NCI-H2196 treated with DMSO at 0.1 percent for 48 hours (cell line): ENCODE measurements around the gene ITGAE.

ENCODE experiments used
- DNase-seq: peaks from one replicate; lab custom pipeline; 2025; ENCODE audit not compliant: unreplicated experiment; lab: John Stamatoyannopoulos, UW

ITGAE gene

DNA sequence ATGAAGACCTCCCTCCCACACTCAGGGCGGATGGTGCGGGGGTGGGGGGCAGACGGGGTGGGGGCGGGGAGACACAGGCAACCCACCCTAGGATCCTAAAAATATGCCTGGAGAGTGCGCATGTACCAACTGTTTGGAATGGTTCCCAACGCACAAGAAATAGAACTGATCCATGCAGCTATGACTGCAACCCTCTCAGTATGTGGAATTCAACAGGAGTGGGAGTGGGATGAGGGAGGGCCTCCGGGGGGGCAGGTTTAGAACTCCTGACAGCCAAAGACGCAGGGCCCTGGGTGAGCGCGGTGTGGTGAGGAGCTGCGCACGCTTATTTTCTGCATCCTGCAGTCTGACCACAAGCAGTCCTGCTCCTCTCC is 103.9 kb downstream of the ITGAE start:
- no peak for DNase-seq

DNA sequence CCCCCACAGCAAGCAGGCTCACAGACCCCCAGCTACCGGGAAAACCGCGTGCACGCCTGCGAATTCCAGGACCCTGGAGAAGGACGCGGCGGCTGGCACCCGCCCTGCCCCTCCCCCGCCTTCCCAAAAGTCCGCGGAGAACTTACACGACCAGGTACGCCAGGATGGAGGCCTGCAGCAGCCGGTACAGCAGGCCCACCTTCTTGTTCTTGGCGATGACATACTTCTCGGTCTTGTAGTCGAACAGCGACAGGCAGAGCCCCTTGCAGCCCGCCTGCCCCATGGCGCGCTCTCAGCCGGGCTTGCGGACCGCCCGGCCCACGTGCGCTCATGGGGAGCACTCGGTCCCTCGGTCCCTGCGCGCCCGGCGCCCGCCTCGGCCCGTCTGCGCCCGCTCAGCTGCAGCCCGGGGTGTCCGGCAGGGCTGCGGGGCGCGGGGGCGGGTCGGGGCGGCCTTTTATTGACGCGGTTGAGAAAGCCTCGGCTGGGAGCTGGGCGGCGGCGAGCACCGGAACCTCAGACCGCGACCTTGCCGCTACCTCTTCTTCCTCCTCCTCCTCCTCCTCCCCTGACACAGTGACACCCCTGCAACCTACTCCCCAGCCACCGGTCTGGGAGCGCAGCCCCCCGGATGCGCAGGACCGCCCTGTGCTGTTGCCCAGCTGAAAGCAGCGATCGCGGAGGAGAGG is 105.1 kb downstream of the ITGAE start, which contains the start of gene P2RX5:
Gene P2RX5, minus strand, starts transcription at position 433 of the 689 bp plus-strand sequence. Its CDS starts 150 bp downstream, at position 283.
- DNase-seq: no peak

DNA sequence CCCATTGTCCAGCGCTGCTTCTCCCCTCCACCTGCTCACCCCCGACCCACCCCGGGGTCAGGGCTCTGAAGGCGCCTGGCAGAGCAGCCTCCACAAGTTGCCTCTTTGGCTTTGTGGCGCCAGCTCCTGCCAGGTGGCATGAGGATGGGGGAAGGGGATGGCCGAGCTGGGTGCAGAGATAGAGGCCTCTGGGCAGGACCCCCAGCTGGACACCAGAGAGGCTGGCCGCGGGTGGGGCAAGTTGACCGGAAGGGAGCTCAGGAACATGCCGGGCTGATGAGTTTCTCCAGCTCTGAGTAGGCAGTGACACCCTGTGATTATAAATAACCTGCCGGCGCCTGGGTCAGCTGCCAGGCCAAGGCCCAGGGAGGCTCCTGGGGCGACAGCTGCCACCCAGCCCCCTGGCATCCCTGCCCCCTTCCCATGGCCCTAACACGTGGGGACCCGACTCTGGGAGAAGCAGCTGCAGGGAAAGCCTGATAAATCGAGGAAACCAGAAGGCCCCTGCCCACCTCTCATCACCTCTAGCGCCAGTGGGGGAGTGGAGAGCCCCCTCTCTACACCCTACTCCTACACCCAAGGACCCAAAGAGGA is 105.8 kb downstream of the ITGAE start:
- DNase-seq: peak; percentile 0

DNA sequence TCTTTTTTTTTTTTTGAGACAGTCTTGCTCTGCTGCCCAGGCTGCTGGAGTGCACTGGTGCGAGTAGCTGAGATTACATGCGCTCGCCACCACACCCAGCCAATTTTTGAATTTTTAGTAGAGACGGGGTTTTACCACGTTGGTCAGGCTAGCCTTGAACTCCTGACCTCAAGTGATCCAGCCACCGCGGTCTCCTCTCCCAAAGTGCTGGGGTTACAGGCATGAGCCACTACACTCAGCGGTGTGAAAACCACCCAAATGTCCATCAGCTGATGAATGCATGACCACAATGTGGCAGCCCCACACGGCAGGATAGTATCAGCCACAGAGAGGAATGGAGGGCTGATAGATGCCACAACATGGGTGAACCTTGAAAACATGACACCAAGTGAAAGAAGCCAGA is 107.2 kb downstream of the ITGAE start:
- DNase-seq: no peak

DNA sequence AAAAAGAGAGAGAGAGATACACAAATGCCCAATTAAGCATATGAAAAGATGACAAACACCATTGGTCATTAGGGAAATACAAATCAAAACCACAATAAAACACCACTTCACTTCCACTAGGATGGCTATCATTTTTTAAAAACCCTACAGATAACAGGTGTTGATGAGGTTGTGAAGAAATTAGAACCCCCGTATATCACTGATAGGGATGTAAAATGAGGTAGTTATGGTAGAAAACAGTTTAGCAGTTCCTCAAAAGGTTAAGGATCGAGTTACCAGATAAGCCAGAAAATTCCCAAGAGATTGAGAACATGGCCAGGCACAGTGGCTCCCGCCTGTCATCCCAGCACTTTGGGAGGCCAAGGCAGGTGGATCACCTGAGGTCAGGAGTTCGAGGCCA is 107.8 kb downstream of the ITGAE start:
- no peak for DNase-seq

DNA sequence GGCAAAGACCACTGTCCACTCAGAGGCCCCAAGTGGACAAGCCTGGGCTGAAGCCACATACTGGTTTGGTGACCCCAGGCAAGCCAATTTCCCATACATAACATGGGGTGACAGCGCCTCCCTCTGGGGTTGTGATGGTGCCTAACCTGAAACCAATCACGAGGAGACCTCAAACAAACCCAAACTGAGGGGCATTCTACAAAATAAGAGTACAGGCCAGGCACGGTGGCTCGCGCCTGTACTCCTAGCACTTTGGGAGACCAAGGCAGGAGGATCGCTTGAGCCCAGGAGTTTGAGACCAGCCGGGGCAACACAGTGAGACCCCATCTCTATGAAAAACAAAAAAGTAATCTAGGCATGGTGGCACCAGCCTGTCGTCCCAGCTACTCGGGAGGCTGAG is 108.6 kb downstream of the ITGAE start:
- no peak for DNase-seq

DNA sequence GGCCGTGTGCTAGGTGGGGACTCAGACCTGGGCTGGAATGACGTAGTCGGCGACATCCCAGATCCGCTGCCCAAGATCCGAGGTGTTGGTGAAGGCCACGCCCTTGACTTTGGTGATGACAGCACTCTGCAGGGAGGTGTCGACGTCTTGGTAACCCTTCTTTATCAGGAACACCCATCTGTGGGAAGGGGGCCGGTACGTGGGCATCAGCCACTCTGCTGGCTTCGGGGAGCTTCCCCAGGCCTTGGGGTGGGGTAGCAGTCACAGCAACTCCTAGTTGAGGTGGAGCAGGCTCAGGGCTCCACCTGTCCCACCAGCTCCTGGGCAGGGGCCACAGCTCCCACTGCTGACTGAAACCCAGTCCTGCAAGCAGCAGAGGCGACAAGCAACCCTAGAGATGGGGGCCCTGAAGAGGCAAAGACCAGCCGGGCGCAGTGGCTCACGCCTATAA is 109.3 kb downstream of the ITGAE start:
- no peak for DNase-seq

DNA sequence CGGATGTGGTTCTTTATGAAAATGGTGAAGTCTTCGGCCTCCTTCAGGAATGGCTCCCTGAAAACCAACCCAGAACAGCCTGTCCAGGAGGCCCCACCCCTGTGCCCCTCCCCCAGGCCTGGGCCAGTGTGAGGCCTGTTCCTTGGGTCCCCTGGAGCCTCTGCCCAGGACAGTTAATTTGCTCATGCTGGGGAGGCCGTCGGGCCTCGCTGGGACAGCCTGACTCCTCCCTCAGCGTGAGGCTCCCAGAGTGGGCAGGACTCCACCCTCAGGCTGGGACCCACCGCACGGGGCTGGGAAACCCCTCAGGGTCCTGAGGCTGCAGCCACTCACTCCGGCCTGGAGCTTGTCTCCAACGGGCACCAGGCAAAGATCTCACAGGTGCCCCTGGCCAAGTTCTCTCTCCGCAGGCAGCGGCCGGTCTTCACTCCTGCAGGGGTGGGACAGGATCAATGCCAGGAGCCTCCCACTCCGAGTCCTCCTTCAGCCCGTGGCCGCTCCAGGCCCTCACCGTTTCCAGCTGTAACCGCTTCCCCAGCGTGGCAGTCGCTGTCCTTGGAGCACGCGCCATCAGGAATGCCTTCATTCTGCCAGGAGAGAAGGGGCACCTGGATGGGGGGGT is 110.8 kb downstream of the ITGAE start:
- no peak for DNase-seq

DNA sequence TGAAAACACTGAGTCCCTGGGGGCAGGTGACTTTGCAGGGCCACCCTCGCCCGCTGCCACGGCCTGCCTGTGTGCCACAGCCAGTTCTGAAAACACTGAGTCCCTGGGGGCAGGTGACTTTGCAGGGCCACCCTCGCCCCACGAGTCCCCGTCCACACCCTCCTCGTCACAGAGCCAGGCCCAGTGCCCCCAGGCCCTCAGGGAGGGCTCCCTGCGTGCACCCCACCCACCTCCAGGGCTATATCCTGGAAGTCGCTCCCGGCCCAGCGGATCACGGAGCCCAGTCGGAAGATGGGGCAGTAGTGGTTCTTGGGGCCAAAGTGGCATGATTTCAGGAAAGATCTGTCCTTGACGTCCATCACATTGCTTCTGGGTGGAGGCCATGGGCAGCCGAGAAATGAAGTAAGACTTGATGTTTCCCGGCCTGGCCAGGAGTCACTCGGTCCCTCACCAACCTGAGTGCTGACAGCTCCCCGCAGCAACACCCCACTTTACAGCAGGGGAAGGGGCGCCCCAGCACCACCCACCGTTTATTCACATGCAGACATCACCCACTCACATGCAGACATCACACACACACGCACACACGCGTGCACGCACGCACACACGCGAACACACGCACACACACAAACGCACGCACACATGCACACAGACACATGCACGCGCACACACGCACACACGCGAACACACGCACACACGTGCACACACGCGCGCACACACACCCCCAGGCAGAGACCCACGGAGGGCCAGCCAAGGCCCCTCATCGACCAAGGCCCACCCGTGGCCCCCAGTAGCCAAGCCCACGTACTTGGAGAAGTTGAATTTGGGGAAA is 111.5 kb downstream of the ITGAE start:
- no peak for DNase-seq

DNA sequence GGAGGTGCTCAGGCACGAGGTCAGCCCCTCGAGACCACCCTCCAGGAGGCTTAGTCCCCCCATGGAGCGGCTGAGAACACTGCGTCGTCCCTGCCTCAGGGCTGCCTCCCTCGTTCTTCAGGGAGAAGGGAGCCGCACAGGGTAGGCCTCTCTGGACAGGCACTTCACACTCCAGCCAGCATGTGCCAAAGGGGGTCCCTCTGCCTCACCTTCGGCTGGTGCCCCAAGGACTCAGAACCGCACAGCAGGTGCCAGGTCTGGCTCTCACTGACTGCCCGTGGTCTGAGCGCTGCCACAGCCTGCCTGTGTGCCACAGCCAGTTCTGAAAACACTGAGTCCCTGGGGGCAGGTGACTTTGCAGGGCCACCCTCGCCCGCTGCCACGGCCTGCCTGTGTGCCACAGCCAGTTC is 112.1 kb downstream of the ITGAE start:
- DNase-seq: no peak

DNA sequence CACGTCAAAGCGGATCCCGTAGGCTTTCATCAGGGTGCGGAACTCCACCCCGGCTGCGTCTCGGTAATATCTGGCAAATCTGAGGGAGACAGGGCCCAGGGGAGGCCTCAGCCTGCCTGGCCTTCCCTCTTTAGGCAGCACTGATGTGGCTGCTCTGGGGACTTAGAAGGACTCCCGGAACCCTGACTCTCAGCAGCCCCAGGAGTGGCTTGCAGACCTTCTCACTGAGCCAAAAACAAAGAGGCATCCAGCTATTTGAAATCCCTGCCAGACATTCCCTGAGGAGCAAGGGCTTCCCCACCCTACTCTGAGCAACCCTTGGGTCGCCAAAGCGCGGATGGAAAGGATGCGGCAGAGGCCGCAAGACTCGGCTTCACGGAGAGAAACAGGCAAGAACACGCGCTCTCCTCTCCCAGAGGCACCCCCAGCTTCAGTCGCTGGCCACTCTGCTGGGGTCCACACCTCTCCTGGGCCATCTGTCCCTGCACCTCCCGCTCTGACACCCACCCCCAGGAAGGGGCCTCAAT is 112.9 kb downstream of the ITGAE start:
- DNase-seq: no peak

DNA sequence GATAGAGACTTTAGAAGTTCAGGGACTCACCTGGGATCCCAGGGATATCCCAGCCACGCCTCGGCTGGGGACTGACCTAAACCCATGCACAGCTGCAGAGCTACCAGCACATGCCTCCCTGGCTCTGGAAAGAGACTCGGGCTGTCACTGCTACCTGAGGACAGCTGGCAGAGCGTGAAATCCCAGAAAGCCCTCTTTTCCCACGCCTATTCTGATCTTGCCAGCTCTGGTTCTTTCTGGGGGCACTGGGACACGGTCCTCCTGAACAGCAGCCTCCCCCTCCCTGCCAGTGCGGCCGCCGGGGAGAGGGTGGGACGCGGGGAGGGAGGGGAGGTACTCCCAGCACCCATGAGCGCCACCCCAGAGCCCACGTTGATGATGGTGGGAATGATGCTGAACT is 115.8 kb downstream of the ITGAE start:
- DNase-seq: no peak

DNA sequence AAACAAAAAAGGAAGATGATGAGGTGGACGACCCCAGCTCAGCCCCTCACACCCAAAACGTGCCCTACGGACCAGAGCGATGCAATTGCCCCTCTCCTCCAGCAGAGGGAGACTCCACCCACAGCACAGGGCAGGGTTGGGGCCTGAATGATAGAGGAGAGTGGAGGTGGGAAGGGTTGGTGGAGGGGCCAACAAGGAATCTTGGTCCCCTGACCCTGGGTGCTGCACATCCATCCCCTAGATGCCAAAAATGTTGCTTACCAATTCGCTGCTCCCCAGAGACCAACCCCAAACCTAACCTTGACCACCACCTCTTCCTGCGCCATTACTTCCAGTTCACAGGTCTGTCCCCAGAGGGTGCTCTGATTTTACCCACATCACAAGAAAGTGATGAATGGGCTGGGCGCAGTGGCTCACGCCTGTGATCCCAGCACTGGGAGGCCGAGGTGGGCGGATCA is 117.9 kb downstream of the ITGAE start:
- no peak for DNase-seq

DNA sequence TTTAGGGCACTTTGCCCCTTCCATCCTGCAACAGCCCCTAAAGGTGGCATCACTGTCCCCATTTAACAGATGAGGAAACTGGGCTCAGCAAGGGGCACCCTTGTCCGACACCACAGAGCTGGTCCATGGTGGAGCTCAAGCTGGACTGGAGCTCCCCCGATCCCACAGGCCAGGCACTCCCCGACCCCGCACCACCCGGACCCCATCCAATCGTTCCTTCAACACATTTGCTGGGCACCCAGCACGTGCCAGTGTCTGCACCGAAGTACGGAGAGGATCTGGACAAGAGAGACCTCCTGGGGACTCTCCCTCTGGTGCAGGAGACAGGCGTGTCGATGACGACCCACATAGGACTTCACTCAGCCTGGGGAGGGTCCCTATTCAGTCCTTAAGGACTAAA is 119.0 kb downstream of the ITGAE start:
- DNase-seq: no peak

DNA sequence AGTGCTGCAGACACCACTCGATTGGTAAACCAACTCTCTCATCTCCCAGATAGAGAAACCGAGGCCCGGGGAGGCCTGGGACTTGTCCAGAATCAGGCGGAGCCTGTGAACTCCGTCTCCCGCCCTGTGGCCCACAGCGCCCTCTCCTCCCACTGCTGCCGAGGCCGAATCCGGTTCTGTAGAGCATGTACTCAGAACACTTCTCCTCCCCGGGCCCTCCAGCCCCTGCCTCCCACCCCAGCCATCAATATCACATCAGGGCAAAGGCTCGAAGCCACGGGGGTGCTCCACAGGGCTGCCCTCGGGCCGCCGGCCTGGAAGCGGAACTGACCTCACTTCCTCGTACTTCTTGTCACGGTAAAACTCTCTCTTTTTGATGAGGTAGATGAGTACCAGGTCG is 119.4 kb downstream of the ITGAE start:
- no peak for DNase-seq

DNA sequence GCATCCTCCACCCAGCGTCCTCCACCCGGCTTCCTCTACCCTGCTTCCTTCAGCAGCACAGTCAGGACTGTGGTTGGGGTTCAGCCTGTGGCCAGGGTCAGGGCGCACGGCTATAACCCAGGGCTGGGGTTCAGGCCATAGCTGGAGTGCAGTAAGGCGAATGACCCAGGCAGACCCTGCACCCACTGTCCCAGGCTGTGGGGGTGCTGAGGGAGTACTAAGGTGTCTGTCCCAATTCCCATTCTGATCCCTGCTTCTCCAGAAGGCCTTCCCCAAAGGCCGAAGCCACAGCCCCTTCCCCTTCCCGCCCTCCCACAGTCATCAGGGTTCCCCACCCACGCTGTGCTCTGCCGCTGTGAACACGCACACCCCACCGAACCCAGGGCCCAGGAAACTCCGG is 119.9 kb downstream of the ITGAE start:
- no peak for DNase-seq

DNA sequence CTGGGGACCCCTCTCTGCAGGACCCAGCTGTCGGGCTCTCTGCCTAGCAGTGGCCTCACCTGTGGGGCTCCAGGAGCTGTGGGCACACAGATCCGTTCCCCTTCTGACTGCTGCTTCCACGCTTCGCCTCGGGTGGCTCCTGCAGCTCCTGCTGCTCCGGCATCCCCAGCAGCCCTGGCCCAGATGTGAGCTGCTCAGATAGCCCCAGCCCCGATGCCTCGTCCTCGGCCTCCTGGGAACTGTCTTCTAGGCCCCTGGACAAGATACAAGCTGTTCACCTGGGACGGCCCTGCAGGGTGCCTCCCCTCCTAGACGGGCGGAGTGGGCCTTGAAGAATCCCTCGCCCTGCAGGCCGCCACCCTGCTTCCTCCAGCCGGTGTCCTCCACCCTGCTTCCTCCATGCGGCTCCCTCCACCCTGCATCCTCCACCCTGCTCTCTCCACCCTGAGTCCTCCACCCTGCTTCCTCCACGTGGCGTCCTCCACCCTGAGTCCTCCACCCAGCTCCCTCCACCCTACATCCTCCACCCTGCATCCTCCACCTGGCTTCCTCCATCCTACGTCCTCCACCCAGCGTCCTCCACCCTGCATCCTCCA is 121.4 kb downstream of the ITGAE start:
- DNase-seq: no peak

DNA sequence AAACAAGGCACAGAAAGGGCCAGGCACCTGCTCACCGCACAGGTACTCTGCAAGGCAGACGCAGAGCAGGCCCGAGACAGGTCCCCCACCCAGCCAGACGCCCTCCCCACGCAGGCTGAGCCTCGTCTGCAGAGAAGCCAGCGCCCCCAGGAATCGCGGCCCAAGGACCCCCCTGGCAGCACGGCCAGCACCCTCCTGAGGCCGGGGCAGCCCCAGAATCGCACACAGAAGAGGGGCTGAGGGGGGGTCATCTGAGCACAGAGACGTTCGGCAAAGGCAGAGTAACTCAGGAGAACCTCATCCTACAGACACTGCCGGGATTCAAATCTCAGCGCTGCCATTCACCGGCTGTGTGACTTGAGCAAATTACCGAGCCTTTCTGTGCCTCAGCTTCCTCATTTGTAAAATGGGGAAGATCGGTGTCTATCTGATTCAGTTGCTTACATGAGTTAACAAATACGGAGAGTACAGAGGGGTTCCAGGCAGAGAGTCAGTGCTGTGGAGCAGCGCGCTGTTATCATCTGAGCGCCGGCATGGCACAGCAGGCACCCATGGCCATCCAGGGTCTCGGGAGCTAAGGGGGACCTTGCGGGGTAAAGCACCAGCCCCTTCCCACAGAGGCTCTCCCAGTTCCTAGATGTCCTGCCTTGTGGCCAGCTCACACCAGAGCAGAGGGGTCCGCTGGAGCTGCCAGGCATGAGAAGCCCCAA is 122.0 kb downstream of the ITGAE start:
- no peak for DNase-seq

DNA sequence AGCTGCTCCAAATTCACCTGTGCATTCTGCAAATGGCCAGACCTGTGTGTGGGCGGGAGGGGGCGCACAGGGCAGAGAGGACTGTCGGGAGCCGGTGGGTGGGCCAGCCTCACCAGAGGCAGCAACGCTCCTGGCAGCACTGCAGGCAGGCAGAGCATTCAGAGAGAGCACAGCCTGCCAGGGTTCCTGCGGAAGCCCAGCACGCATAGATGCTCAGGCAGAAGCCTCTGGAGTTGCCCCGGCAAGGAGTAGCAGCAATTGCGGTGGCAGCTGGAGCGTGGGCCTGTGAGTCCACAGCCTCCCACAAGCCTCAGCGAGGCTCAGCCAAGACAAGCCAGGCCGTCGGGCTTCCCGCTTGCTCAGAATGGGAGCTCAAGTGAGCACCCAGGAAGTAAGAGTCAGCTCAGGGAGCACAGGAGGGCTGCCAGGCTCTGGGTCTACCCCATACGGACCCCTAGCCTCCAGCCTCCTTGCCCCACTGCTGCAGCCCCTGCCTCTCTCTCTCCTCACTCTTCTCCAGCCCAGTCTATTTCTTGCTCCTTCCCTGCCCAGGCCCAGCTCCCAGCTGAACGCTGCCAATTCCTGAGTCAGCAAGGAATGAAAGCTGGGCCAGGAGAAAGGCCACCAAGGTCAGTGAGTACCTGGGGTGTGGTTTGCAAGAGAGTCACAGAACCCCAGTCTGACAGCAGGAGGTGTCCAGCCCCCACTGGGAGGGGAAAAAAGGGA is 122.7 kb downstream of the ITGAE start:
- DNase-seq: no peak

DNA sequence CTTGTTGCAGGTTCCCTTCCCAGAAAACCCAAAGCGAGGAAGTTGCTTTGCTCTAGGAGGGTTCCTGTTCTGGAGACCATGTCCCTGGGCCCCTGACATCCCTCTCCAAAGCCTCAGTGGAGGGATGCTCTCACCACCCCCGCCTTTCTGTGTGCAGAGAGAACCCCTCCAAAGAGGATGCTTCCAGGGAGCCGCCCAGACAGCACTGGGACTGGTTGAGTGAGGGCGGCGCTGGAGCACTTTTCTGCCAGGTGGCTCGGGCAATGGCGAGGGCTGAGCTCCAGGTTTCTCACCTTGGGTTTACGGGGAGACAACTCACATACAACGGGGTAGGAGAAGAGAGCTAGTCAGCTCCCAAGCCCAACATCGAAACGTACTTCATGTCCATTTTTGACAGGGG is 125.1 kb downstream of the ITGAE start:
- no peak for DNase-seq
